ENCODE measurements around the gene CDC27. TPM values are rescaled to one million over a fixed set of nuclear protein-coding genes. Genes with fewer than 3 reads are reported as not detected.
"Not testable (repeated sequence)": the region's sequence is repeated elsewhere in the genome, so short reads cannot be mapped to it uniquely, and the experiment has no call there.

CDC27 gene
- total RNA-seq, 4 donors from 2014 or later, result 26.5 to 65.9 (median 49.4) TPM

- Histone ChIP-seq H3K4me3 (no peak overlapping the region), H3K9me3 (no peaks in the 10 kb centered on the region), H3K4me1 (peaks cover 4 to 26% of the 10 kb centered on the region in 2 donors), H3K27ac (no peak overlapping the region), H3K36me3 (peaks cover 0 to 22% of the 10 kb centered on the region in 2 donors), H3K27me3 (no peaks in the 10 kb centered on the region)
- ATAC-seq, result no peak
- TF ChIP-seq POLR2A (IDR thresholded peaks at IDR 0.05) (no peak), CTCF (IDR thresholded peaks at IDR 0.05 in 4 of 5, conservative IDR thresholded peaks at IDR 0.05 in 1 of 5) (no peak)
- in situ Hi-C loops (cut with MboI; ENCODE audit: low sequenced_read_pairs in 4 of 4) (no loop called here), intact Hi-C loops (cut with DNase I; ENCODE audit: low total_unique reads) (no loop called here)
- DNase-seq, result no peak
These were observed 12.7 kb downstream of the CDC27 start for GRCh38 chr17:47176389-47176826.

GRCh38 chr17:47174823-47175222 lies 14.3 kb downstream of the CDC27 start:
- H3K27me3 ChIP-seq; H3K4me3 ChIP-seq; DNase-seq; ATAC-seq; in situ Hi-C loops (cut with MboI; ENCODE audit: low sequenced_read_pairs in 4 of 4); H3K27ac ChIP-seq; intact Hi-C loops (cut with DNase I; ENCODE audit: low total_unique reads); H3K9me3 ChIP-seq: not testable (repeated sequence)
- Histone ChIP-seq H3K36me3 (peaks cover 0 to 11% of the 10 kb centered on the region in 2 donors), H3K4me1 (peaks cover 4 to 24% of the 10 kb centered on the region in 2 donors)

DNA sequence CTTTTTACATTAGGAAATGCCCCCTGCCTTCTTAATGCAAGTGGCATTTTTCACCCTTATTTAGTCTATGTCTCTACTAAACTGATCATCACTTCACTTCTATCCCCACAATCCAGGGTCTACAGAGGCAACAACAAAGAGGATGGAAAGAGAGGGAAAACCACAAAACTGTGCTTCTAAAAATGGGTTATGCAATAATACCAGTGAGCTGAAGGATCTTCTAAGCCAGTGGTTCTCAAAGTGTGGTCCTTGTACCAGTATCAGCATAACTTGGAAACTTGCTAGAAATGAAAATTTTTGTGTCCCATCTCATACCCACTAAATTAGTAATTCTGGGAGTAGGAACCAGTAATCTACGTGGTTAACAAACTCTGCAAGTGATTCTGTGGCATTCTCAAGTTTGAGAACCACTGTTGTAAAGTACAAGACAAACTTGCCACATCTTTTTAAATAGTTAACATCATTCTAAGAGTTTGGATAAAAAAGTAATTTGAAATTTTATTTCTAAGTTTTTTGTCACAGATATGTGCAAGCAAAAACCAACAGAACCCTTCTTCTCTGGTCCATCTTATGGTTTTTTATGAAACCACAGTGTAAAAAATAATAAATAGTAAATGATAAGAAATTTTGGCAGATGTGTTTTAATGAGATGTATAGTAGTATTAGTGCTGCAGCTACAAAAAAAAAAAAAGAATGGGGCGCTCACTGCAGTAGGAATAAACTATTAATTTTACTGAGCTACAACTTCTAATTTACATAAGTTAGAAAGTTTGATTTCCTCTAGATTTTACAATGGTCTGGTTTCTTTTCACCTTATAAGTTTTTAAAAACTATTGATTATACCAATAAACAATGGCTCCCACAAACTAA lies 16.2 kb downstream of the CDC27 start:
- TF ChIP-seq CTCF (IDR thresholded peaks at IDR 0.05 in 4 of 5, conservative IDR thresholded peaks at IDR 0.05 in 1 of 5), result no peak
- no peak for TF ChIP-seq POLR2A (IDR thresholded peaks at IDR 0.05)
- H3K27me3 ChIP-seq, result no peaks in the 10 kb centered on the region
- no peak for DNase-seq
- H3K4me3 ChIP-seq, result no peak overlapping the region
- ATAC-seq, result no peak
- H3K27ac ChIP-seq, result no peak overlapping the region
- peaks cover 0 to 11% of the 10 kb centered on the region in 2 donors for H3K4me1 ChIP-seq
- H3K36me3 ChIP-seq, result no peaks in the 10 kb centered on the region
- intact Hi-C loops (cut with DNase I; ENCODE audit: low total_unique reads), result no loop called here
- H3K9me3 ChIP-seq, result no peaks in the 10 kb centered on the region
- in situ Hi-C loops (cut with MboI; ENCODE audit: low sequenced_read_pairs in 4 of 4), result no loop called here

GRCh38 chr17:47170710-47171109 lies 18.4 kb downstream of the CDC27 start:
- no peaks in the 10 kb centered on the region for H3K9me3 ChIP-seq
- no peak overlapping the region for H3K27ac ChIP-seq
- peaks cover 6 to 7% of the 10 kb centered on the region in 2 donors for H3K4me1 ChIP-seq
- no peak for DNase-seq
- TF ChIP-seq CTCF (IDR thresholded peaks at IDR 0.05 in 4 of 5, conservative IDR thresholded peaks at IDR 0.05 in 1 of 5) (no peak), POLR2A (IDR thresholded peaks at IDR 0.05) (no peak)
- H3K27me3 ChIP-seq, result no peaks in the 10 kb centered on the region
- no peaks in the 10 kb centered on the region for H3K36me3 ChIP-seq
- no peak overlapping the region for H3K4me3 ChIP-seq
- intact Hi-C loops (cut with DNase I; ENCODE audit: low total_unique reads), result no loop called here
- no peak for ATAC-seq
- in situ Hi-C loops (cut with MboI; ENCODE audit: low sequenced_read_pairs in 4 of 4), result no loop called here

GRCh38 chr17:47168896-47169295 lies 20.2 kb downstream of the CDC27 start:
- H3K4me3 ChIP-seq; H3K9me3 ChIP-seq; H3K36me3 ChIP-seq; intact Hi-C loops (cut with DNase I; ENCODE audit: low total_unique reads); in situ Hi-C loops (cut with MboI; ENCODE audit: low sequenced_read_pairs in 4 of 4); H3K27me3 ChIP-seq; DNase-seq; H3K27ac ChIP-seq; ATAC-seq: not testable (repeated sequence)
- peaks cover 9 to 20% of the 10 kb centered on the region in 2 donors for H3K4me1 ChIP-seq

DNA sequence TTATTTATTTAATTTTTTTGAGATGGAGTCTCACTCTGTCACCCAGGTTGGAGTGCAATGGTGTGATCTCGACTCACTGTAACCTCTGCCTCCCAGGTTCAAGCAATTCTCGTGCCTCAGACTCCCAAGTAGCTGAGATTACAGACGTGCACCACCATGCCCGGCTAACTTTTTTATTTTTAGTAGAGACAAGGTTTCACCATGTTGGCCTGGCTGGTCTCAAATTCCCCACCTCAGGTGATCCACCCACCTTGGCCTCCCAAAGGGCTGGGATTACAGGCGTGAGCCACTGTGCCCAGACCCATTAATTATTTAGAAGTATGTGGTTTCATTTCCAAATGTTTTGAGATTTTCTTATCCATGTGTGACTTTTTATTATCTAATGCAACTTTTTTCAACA lies 22.2 kb downstream of the CDC27 start:
- H3K4me3 ChIP-seq; H3K36me3 ChIP-seq; in situ Hi-C loops (cut with MboI; ENCODE audit: low sequenced_read_pairs in 4 of 4); H3K27me3 ChIP-seq; H3K9me3 ChIP-seq; intact Hi-C loops (cut with DNase I; ENCODE audit: low total_unique reads): not testable (repeated sequence)
- Histone ChIP-seq H3K27ac (peak overlapping the region in 1 of 4 donors; percentile 36), H3K4me1 (peaks cover 9 to 28% of the 10 kb centered on the region in 2 donors)
- ATAC-seq (peak in 1 of 2 donors; percentile 57), DNase-seq (peak in 1 of 2 donors; percentile 55)
